SH-SY5Y (cell line): Measurements from ENCODE around the gene PLEKHG4B.

ENCODE experiments used
- GATA2 ChIP-seq: IDR thresholded peaks from 2 replicates; pipeline ENCODE4 v1.6.1; 2011; ENCODE audit warnings: mild to moderate bottlenecking, low read depth, low read length
- GATA3 ChIP-seq: IDR thresholded peaks from 2 replicates; pipeline ENCODE4 v1.6.1; 2011; ENCODE audit warnings: low read depth, mild to moderate bottlenecking, low read length, moderate library complexity

DNA sequence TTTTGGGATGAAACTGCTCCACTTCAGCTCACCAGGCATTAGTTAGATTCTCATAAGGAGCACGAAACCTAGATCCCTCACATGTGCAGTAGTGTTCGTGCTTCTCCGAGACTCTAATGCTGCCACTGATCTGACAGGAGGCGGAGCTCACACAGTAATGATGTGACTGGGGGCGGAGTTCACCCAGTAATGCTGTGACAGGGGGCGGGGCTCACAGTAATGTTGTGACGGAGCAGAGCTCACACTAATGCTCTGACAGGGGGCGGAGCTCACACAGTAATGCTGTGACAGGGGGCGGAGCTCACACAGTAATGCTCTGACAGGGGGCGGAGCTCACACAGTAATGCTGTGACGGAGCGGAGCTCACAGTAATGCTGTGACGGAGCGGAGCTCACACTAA lies 72.3 kb downstream of the PLEKHG4B start:
- TF ChIP-seq GATA2 (no peak), GATA3 (no peak)
